ENCODE data around the gene SENP7.
A peak's percentile ranks its signal among the peaks of the same experiment; 100 is the strongest.

The SENP7 gene

GRCh38 chr3:101423984-101424888, 88.8 kb downstream of the SENP7 start:
- no peak for DNase-seq

- no peak for DNase-seq
Measured at GRCh38 chr3:101418851-101419250, 94.2 kb downstream of the SENP7 start.

DNA sequence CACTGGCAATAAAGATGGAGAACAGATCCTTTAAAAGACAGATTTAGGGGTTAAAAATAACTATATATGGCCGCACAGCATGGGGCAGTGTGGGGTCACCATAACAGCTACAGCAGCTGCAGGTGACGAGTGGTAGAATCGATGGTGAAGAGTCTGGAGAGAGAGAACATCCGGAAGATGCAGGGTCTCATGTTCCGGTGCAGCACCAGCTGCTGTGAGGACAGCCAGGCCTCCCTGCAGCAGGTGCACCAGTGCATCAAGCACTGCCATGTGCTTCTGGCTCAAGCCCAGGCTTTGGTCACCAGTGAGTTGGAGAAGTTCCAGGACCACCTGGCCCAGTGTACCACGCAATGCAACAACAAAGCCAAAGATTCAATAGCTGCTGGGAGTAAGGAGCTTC, 98.9 kb downstream of the SENP7 start:
- DNase-seq: no peak

- DNase-seq: no peak
Measured at GRCh38 chr3:101413656-101414055, 99.4 kb downstream of the SENP7 start.

DNA sequence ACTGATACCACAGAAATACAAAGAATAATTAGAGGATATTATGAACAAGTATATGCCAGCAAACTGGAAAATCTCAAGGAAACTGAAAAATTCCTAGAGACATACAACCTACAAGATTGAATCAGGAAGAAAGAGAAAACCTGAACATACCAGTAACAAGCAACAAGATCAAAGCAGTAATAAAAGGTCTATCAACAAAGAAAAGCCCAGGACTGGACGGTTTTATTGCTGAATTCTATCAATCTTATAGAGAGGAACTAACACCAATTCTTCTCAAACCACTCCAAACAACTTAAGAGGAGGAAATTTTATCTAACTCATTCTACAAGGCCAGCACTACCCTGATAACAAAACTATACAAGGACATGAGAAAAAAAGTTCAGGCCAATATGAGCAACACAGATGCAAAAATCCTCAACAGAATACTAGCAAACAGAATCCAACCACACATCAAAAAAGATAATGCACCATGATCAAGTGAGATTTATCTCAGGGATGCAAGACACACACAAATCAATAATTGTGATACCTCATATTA, 121.5 kb downstream of the SENP7 start:
- no peak for DNase-seq

- DNase-seq: no peak
Measured at GRCh38 chr3:101388706-101389105, 124.3 kb downstream of the SENP7 start.

- DNase-seq: no peak
Measured at GRCh38 chr3:101387351-101387750, 125.7 kb downstream of the SENP7 start.

- DNase-seq: no peak
Measured at GRCh38 chr3:101384426-101384825, 128.6 kb downstream of the SENP7 start.

DNA sequence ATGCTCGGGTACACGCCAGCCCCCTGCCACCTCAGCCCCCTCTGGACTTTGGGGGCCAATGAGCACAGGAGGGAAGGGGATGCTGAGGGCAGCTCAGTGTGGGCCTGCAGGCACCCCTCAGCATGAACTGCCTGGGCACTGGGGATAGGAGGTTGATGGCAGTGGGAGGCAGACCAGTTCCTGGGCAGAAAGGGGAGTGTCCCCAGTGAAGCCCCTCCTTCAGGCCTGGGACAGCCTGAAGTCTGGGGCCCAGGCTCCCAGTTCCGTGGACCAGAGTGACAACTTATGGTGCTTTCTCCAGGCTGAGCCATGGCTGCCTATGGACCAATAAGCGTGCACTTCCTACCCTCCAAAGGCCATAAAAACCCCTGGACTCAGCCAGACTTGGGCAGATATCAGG, 129.4 kb downstream of the SENP7 start:
- no peak for DNase-seq

DNA sequence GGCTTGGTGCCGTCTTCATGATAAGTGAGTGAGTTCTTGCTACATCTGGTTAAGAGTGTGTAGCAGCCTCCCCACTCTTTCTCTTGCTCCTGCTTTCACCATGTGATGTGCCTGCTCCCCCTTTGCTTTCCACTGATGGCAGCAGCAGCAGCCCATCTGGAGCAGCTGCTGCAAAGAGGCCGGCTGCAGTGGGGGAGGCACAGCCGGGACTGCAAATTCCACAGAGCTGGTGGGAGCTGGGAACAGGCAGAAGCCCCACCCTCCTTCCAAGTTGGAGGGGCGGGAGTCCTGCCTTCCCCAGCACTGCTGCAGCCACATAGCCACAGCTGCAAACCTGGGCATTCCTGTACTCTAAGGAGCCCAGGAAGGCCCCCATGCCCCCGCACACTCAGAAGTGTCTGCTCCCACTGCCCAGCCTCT, 129.8 kb downstream of the SENP7 start:
- no peak for DNase-seq

- DNase-seq: peak; percentile 25
Measured at GRCh38 chr3:101381809-101382208, 131.2 kb downstream of the SENP7 start.

GRCh38 chr3:101379658-101380376, 133.2 kb downstream of the SENP7 start:
- no peak for DNase-seq

DNA sequence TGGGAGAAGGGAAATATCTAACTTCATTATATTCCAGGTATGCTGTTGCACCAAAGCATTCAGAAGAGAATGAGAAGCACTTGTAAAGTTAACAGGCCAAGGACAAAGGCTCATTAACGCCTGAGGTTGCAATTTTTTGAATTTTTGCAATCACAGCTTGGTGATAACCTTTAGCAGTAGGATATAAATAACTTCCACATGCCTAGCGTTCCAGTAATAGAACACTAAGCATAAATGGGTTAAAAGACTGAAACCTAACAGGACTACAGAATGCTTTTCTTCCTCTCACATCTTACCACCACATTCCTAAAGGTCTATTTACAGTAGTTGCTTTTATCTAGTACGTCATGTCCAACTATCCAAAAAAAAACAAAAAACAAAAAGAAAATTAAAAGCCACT, 135.2 kb downstream of the SENP7 start:
- DNase-seq: no peak

DNA sequence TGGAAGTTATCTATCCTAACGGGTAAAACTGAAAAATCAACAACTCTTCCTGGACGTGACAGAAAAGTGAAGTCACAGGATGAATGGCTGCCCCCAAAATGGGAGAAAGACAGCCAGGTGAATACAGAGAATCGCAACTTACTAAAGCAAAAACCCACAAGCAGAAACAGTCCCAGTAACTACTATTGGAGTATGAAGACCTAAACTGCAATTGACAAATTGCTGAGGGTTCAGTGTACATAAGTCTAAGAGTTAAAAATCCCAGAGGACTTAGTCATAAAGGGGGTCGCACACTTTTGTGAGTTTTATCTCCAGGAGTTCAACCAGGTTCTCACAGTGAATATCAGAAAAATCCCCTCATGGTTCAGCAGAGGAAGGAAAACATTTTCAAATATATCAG, 135.8 kb downstream of the SENP7 start:
- no peak for DNase-seq

DNA sequence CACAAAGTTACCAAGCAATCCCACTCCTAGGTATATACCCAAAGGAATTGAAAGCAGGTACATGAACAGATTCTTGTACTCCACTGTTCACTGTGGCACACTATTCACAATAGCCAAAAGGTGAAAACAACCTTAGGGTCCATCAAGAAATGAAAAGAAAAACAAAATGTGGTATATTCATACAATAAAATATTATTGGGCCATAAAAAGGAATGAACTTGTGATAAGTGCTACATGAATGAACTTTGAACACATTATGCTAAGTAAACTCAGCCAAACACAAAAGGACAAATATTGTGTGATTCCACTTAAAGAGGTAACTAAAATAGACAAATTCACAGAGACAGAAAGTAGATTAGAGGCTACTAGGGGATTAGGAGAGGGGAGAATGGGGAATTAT, 137.4 kb downstream of the SENP7 start:
- DNase-seq: no peak

DNA sequence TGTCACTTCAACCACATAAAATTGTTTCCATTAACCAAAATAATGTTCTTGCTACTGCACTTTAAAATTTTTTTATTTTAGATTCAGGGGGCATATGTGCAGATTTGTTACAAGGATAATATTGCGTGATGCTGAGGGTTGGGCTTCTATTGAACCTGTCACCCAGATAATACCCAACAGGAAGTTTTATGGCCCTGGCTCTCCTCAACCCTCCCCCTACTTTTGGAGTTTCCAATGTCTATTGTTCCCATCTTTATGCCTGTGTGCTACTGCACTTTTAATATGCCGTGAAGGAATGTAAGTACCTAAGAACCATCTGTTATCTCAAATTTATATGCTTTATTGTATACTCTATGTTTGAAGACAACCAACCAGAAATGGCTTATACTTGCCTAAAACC, 150.6 kb downstream of the SENP7 start:
- DNase-seq: no peak

DNA sequence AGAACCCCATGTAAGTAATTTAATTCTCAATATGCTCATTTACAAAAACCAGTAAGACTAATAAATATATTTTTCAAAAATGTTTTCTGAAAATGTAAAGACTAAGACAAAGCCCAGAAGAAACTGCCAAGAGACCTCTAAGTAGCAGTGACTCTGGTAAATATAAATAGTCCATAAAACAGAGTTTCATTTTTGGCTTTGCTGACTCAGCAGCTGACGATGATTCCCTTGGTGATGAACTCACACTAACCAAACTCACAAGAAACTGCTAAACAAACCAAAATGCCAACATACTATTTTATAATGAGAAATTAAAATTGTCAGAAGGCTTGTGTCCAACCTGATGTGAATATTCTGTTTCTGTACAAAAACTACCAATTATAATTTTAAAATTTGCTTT, 161.2 kb downstream of the SENP7 start:
- no peak for DNase-seq

- no peak for DNase-seq
Measured at GRCh38 chr3:101340591-101340990, 172.4 kb downstream of the SENP7 start.

DNA sequence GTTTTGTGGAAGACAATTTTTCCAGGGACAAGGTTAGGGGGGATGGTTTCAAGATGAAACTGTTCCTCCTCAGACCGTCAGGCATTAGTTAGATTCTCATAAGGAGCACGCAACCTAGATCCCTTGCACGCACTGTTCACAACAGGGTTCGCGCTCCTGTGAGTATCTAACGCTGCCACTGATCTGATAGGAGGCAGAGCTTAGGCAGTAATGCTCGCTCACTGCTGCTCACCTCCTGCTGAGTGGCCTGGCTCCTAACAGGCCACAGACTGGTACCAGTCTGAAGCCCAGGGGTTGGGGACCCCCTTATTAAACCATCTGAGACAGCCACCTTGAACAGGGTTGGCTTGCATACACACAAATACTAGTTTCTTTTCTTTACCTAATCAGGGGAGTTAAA, 179.1 kb downstream of the SENP7 start:
- no peak for DNase-seq

- no peak for DNase-seq
Measured at GRCh38 chr3:101329016-101329673, 183.9 kb downstream of the SENP7 start.

GRCh38 chr3:101325393-101326134, 187.4 kb downstream of the SENP7 start:
- no peak for DNase-seq

- DNase-seq: no peak
Measured at GRCh38 chr3:101320475-101320874, 192.5 kb downstream of the SENP7 start, which contains the start of gene IMPG2. TSS of gene IMPG2 (minus strand) at chr3:101320575. CDS start at chr3:101320372, 203 bp downstream.

DNA sequence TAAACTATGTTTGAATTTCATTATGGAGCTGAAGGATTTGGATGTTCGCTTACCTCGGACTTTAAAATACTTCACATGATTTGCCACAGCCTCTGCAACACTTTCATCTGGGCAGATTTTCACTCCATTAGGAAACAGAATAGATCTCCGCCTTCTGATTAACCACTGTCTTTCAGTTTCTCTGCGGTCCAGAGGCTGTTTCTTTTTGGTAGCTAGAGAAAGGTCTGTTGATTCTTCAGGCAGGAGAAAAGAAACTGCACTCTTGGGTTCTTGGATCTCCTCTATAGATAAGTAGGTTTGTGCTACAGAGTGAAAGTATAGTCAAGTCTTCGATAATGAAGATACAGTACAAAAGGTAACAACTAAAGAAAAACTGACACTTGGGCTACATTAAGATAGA, 193.5 kb downstream of the SENP7 start:
- no peak for DNase-seq
